SKM-1 treated with dmso at 0.1 percent for 144 hours (cell line): ENCODE data around the gene TFDP1.

Source experiments
- DNase-seq: peaks from one replicate; lab custom pipeline; 2025; ENCODE audit not compliant: unreplicated experiment; lab: John Stamatoyannopoulos, UW

TFDP1 gene

DNA sequence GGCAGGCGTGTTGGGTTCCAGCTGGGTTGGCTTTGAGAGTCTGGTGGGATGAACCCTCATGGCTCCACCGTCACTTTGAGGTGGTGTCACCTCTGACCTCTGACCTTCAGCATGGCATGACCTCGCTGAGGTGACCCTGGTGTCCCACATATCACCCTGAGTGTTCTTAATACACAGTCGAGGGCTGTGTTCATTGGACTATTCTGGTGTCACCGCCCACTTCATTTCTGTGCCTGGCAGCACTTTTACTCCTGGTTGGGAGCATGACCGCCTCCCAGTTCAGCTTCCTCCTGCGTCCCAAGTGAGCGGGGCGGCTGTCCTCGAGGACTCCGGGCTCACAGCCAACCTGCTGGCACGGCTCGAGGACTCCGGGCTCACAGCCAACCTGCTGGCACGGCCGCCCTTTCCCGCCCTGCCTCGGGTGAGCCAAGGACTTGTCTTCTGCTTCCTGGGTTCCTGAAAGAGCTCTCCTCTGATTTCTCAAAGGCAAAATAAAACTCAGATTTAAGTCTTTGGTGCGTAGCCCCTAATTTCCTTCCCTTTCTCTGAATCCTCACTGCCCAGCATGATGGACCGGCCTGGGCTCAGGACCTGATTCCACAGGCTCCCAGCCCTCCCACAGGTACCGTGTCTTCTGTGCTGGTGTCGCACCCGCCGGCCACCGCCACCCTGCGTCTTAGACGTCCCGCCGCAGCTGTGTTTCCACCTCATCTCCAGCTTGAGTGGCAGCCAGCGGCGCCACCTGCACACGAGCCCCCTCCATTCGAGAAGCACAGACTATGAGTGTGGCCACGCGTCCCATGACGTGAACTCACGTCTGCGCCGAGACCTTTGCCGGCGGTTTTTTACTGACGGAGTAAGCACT lies 63.0 kb downstream of the TFDP1 start:
- DNase-seq, result no peak

DNA sequence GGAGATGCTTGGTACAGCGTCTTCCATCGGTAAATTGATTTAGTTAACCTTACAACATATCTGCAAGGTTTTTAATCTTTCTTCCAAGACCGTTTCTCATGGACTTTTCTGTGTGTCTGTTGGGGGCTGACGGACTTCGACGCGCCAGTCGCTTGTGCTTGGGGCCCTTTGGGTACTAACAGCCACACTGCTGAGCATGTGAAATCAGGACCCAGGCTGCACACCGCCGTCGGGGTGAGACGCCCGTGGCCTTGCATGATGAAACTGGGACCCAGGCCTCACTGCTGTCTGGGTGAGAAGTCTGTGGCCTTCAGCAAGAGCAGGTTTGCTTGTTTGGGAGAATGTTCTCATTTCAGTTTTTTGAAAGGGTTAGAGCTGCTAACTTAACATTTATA lies 63.7 kb downstream of the TFDP1 start:
- DNase-seq, result no peak

DNA sequence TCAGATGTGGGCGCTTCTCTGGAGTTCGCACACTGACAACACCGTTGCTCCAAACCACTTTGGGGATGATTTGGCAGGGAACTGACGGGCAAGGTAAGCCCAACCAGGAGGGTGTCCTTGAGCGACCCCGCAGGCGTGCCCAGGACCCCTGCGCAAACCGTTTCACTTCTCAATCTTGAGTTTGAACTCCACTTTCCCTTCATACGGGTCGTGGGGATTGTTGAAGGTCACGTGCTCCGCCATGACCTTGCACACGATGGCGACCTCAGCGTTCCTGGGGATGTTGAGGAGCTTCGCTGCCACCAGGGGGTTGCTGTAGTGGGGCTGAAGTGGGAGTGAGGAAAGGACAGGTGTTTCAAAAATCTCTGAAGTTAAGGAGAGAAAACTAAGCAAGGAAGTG lies 64.7 kb downstream of the TFDP1 start:
- DNase-seq, result no peak

DNA sequence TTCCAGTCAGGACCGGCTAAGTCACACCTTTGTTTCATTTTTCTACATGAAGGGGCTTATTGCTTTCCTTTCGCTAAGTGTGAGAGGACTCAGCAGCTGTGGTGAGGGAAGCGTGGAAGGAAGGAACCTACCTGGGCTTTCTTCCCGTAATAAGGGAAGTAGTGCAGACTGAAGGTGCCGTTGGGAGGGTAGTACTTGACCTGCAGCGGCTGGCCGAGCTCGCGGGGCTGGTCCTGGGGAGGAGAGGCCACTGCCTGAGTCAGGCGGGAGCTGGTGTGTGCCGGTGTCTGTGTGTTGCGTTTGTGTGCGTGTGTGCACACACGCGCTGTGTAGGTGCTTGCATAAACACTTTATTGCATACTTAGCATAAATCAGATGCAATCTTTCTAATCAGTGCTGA lies 65.7 kb downstream of the TFDP1 start:
- no peak for DNase-seq

DNA sequence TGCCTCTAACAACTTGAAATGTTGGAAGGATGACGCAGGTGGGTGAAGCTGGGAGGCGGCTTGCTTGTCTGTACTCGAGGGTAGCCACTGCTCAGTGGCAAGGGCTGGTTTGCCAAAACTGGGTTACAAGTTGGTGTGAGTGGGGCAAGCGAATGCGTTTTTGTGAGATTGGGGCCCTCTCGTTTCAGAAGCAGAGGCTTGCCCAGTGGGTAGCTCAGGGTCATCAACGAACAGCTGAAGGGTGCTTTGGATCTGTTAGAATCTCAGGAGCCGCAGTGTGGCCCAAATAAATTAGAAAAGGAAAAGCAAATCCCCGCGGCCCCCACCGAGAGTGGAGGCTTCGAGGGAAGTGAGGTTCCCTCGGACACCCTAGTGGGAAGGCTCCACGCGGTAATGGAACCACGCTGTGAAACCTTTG lies 66.2 kb downstream of the TFDP1 start:
- DNase-seq, result no peak

DNA sequence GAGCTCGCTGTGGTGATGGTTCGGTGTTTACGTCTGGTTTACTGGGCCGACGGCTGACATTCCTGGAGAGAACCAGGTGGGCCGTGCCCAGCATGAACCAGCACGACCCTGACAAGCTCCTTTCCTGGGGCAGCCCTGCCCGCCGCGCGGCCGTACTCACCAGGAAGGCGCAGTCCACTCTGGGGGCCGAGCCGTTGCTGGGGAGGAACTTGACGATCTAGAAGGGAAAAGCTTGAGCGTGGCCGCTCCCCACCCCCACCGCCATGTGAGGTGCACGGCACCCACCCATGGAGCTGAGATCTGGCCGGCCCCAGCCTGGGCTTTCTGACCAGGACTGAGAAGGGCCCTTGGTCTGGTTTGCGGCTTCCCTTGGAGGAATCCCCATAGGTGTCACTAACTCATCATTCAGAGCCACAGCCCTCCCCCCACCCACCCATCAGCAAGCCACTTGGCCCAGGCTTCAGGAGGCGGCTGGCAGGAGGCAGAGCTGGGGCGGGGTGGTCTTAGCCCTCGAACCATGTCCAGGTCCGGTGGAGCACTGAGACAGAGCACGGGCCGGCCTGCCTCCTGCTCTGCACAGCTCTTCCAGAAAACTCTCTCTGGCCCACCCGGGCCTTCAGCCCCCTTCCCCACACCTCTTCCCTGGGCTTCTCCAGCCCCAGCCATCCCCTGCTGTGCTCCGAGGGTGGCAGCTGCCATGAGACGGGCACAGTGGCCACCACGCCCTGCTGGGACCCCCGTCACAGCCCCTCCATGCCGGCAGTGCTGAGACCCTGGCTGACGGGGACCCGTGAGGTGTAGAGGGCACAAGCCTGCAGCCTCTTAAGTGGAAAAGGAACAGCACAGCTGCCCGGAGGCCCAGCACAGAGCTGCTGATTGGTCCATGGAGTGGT lies 67.2 kb downstream of the TFDP1 start:
- DNase-seq, result no peak

DNA sequence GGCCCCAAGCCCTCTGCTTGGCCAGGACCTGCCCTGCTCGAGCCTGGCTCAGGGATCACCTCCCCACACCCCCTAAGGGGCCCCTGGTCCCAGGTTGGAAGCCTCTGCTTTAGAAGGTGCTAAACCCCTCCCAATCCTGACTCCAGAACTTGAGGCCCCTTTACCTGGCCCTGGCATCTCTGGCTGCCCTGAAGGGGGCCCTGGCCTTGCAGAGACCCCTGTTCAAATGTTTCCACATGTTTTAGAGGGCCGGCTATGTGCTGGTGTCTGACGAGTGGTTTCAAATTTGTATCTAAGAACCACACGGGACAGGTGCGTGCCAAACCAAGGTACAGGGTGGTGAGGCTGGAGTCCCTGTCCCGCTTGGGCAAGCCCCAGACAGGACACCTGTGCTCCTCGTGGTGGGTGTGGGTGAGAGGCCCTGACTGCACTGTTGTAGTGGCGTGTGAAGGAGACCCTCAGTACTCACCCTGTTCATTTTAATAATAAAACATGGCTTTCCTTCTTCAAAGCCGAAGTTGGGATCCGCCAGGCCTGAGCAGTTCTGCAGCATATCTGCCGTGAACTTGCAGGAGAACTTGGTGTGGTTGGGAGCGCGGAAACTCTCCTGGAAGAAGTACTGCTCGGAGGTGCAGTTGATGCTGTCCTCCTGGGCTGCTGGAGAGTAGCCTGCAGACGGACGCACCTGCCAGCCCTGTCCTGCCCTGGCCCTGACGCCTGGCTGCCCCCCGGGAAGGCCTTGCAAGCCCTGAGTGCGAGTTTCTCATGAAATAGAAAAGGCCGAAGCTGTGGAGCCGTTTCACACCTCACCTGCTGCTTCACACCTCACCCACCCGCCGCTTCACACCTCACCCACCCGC lies 68.1 kb downstream of the TFDP1 start:
- DNase-seq, result no peak

DNA sequence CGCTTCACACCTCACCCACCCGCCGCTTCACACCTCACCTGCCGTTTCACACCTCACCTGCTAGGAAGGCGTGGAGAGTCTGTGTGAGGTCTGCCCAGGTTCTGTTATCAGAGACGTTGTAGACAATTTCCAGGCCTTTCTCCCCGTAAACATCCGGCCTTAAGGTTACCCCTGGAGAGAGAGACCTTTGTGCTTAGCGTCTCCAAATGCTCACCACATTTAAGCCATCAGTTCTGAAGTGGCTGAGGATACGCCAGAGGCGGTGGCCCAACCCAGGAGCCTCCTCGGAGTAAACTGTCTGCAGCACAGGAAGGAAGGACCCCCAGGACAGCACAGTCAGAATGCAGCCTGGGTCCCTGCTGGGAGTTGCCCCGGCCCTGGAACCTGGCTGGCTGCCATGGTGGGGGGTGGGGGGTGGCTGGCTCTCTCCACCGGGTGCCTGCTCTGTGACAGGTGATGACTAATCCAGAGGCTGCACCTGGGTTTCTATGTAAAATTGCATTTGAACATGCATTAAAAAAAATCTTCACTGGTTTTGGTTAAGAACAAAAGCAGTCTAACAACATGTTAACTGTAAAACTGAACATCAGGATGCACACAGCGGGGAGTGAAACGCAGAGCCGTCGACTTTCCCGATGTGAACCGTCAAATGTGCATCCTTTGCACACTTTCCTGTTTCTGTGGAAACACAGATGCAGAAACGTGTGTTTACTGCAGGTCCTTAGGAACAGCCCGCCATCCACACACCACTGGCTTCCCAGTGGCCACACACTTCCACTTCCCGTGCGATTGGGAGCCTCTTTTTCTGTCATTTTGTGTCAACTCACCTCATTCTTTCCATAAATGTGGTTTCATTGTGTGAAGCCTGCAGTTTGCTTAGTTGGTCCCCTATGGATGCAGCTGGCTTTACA lies 69.0 kb downstream of the TFDP1 start:
- DNase-seq, result no peak

DNA sequence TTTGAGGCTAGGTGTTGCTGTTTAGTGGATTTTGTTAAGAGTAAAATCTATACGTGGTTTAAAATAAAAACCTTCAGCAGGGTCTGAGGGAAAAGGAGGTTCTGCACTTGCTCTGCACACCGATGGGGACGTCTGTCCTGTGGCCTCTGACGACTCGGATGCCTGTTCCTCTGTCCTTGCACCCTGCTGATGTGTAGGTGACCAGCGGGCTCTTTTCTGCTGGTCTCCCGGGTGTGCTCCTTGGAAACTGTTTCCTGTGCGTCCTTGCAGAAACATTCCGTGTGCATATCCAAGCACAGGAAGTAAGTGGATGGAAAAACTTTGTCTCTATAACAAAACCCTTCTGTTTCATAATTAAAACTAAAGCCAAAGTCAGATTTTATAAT lies 69.6 kb downstream of the TFDP1 start:
- DNase-seq, result no peak

DNA sequence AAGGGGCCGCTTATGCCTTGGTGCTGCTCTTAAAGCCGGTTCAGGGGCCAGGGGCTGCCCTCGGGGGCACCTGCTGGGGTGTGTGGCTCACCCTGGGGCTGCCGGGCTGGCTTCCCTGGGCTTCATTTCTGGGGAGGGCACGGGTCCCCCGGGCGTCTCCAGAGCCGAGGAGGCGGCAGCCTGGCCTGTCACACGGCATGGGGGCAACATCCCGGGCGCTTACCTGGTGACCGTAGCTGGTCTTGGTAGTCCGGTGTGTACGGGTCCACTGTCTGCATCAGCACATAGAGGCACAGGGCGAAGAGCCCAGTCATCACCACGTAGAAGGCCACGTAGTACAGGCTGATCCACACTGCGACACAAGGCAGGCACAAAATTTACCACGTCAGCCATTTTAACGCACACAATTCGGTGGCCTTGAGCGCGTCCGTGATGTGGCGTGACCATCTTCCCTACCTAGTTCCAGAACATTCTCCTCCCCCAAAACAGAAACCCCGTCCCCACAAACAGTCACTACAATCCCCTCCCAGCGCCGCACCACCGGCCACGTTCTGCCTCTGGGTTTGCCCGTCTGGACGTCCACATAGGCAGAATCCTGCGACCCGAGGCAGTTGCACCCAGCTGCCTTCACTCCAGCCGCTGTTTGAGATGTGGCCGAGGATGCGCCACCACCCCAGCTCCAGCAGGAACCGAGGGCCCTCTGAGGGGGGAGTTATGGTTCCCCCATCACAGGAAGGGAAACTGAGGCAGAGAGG lies 70.2 kb downstream of the TFDP1 start:
- DNase-seq, result no peak

DNA sequence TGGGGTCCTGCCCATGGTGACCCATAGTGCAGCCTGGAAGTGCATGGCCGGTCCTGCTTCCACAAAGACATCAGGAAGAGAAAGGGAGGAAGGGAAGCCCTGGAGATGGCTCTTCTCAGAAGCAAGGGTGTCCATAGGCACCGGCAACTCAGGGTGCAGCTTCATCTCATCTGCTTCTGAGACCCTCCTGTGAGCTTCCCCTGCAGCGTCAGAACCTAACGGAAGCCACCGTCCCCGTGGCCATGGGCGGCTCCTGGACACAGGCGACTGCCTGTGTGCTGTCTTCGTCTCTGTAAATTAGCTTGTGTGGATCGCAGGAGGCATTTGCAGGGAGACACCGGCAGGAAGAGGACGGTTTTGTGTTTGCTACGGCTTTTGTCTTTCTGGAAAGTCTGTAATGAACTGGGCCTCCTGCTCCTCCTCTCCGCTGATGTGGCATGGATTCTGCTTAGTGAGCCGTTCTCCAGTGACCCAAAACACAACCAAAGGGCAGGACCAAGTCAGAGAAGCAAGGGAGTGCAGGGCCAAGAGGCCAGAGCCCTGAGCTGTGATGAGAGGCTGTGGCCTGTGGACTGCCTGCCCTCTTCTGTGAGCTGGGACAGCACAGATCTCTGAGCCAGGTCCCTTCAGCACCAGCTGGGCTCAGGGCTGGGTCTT lies 70.9 kb downstream of the TFDP1 start:
- no peak for DNase-seq

DNA sequence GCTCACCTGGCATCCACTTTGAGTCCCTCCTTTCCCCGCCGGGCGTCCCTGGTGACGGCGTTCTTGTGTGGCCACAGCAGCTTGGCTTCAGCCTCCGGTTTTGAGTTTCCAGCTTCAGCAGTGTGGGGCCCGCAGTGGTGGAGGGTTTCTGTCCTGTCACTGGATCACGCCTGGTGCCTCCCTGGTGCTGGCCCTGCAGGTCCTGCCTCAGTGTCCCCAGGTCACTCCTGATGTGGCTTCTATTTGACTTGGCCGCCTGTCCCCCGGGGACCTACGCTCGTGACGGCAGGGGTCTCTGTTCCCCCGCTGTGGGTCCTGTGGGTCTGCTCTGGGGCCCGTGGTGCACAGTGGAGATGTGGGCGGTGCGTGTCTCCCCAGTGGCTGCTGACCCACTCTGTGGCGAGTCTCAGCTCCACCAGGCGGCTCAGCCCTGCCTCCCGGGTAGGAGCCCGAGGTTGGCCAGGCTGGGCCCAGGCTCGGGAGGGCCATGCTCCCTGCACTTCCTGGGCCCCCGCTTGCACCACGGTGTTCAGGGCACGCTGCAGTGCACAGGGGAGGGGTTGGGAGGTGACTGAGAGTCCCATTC lies 71.5 kb downstream of the TFDP1 start:
- DNase-seq, result no peak

DNA sequence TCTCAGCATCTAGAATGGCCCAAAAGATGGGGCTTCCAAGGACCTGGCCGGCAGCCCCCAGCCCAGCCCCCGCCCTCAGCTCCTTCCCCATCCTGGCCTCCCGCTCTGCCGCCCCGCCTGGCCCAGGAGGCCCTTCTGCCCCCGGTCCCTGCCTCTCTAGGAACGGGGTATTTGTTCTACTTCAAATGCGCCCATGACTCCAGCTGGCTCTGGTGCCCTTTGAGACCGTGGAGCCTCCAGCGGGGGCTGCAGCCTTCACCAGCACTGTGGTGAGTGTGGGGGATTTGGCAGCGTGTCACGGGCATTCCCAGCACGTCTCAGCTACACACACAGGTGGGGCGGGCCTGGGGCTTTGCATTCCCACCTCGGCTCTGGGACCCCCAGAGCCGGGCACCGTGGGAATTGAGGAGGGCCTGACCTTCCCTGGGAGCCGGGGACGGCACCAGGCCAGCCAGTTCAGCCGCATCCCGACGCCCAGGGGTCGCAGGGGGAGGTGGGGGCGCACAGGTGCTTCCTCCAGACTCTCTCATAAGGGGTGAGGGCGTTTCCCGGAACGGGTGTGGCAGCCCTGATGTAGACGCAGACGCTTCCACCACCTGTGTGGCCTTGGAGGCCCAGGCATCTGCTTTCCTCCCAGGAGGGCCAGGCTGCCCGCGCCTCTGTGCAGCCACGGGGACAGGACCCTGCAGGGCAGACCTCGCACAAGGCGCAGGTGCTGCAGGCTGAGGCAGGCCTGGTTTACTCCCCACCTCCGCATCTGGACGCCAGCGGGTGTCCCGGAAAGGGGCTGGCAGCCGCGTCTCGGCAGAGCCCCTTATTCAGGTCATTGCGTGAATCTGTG lies 72.5 kb downstream of the TFDP1 start:
- no peak for DNase-seq

DNA sequence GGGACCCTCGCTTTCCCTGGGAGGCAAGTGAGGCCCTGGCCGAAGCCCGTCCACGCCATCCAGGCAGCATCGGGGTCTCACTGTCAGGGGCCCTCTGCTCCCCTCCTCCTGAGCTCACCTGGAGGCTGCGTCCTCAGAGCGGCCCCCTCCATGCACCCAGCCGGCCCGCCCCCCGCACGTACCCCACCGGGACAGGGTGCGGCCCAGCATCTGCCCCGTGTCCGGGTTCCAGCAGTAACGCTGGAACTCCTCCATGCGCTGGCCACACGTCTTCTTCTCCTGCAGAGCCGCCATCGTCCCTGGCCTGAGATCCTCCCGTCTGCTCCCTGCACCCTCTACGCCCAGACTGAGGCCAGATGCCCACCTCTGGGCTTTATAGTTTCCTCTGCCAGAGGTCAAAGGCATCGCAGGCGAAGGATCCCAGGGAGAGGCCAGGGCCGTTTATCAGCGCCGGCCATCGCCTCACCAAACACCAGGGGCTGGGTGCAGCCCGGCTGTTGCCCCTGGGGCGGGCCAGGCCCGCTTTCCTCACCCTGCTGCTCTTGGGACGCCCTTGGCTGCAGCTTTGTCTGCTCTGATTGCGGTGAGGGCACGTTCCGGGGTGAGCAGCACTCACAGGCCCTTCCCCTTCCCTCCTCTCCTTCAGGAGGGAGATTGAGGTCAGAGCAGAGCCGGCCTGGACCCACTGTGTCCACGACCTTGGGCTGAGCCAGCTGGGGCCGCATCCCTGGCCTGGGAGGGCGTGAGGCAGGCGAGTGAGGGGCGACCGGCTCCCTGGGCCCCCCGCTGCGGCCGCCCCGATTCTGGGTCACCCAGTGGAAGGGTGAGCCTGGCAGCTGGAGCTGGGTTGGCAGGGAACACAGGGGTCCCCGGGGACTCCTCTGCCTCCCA lies 73.5 kb downstream of the TFDP1 start, which contains the start of gene ATP4B:
Gene ATP4B, minus strand, starts transcription at position 348 of the 891 bp plus-strand sequence. Its CDS starts 54 bp downstream, at position 294.
- no peak for DNase-seq

DNA sequence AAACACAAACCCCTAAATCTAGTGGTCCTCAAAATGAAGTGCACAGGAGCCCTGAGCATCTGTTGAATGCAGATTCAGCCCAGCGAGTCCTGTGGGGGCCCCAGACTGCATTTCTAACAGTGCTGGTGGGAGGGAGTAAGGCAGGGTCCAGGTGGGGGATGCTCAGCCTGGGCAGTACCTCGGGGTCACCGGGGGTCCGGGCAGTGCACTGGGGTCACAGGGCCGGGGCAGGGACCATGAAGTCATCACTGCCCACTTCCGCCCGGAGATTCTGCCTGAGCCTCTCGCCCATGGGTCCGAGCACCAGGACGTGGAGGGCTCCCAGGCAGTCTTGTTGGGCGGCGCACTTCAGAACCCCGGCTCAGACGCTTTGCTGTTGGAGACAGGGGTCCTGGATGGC lies 74.3 kb downstream of the TFDP1 start:
- no peak for DNase-seq

DNA sequence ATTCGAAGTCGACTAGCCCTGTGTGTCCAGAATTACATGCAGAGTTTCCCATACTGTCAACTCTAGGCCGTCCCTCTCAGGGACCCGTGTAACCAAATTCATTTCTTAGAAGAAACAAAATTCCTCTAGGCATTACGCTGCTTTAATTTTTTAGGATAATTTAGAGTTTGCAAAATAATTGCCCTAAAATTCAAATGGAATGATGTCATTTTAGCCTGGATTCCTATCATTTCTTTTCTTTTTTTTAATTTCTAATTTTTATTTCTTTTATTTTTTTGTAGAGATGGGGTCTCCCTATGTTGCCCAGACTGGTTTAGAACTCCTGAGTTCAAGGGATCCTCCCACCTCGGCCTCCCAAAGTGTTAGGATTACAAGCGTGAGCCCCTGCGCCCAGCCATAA lies 74.8 kb downstream of the TFDP1 start:
- DNase-seq, result no peak

DNA sequence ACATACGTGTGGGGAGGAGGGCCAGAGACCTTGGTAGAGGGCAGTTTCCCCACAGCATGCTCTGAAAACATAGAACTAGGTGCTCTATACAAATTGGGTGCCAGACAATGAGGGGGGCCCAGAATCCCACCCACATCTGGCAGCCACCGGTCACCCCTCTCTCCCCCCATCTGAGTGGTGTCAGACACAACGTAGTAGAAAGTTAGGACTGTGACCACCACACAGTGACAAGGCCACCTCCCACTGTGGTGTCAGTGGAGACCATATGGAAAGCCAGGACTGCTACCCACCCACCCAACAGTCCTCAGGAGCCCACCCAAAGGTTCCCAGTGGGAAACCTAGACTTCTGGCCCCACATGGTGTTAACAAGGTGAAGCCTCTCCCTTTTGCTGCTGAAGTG lies 75.5 kb downstream of the TFDP1 start:
- DNase-seq, result no peak
